Measurements from ENCODE around the gene CCNG2. TPM values are rescaled to one million over a fixed set of nuclear protein-coding genes. Genes with fewer than 3 reads are reported as not detected.

Gene CCNG2
- total RNA-seq, 1 experiment from 2014 or later = 8.1 TPM

- no peak for DNase-seq (ENCODE audit: low read depth)
Measured at GRCh38 chr4:77146186-77147078, 10.6 kb upstream of the CCNG2 start.

GRCh38 chr4:77147079-77147782 lies 9.8 kb upstream of the CCNG2 start:
- DNase-seq (ENCODE audit: low read depth) = no peak

- DNase-seq (ENCODE audit: low read depth) = no peak
Measured at GRCh38 chr4:77148078-77148477, 8.9 kb upstream of the CCNG2 start.

GRCh38 chr4:77149789-77150188 lies 7.2 kb upstream of the CCNG2 start:
- DNase-seq (ENCODE audit: low read depth) = no peak

GRCh38 chr4:77151241-77151640 lies 5.8 kb upstream of the CCNG2 start:
- DNase-seq (ENCODE audit: low read depth) = peak; percentile 36

GRCh38 chr4:77152421-77152820 lies 4.6 kb upstream of the CCNG2 start:
- no peak for DNase-seq (ENCODE audit: low read depth)

GRCh38 chr4:77153006-77153405 lies 4.0 kb upstream of the CCNG2 start:
- DNase-seq (ENCODE audit: low read depth) = no peak

- no peak for DNase-seq (ENCODE audit: low read depth)
Measured at GRCh38 chr4:77154065-77154464, 2.9 kb upstream of the CCNG2 start.

- DNase-seq (ENCODE audit: low read depth) = no peak
Measured at GRCh38 chr4:77154761-77155499, 2.1 kb upstream of the CCNG2 start.

GRCh38 chr4:77155631-77156452 lies 1.2 kb upstream of the CCNG2 start:
- DNase-seq (ENCODE audit: low read depth) = no peak

GRCh38 chr4:77156533-77156911 lies 485 bp upstream of the CCNG2 start:
- DNase-seq (ENCODE audit: low read depth) = peak; percentile 98

GRCh38 chr4:77157859-77158486 lies 966 bp downstream of the CCNG2 start:
- peak; percentile 84 for DNase-seq (ENCODE audit: low read depth)

- DNase-seq (ENCODE audit: low read depth) = no peak
Measured at GRCh38 chr4:77158487-77158861, 1.5 kb downstream of the CCNG2 start.

- no peak for DNase-seq (ENCODE audit: low read depth)
Measured at GRCh38 chr4:77159806-77160205, 2.8 kb downstream of the CCNG2 start.

- DNase-seq (ENCODE audit: low read depth) = no peak
Measured at GRCh38 chr4:77163641-77164040, 6.6 kb downstream of the CCNG2 start.

- no peak for DNase-seq (ENCODE audit: low read depth)
Measured at GRCh38 chr4:77167173-77167572, 10.2 kb downstream of the CCNG2 start.

GRCh38 chr4:77167866-77168265 lies 10.9 kb downstream of the CCNG2 start:
- DNase-seq (ENCODE audit: low read depth) = no peak

- DNase-seq (ENCODE audit: low read depth) = no peak
Measured at GRCh38 chr4:77169481-77169880, 12.5 kb downstream of the CCNG2 start.

- no peak for DNase-seq (ENCODE audit: low read depth)
Measured at GRCh38 chr4:77170926-77171325, 13.9 kb downstream of the CCNG2 start.

- DNase-seq (ENCODE audit: low read depth) = peak; percentile 75
Measured at GRCh38 chr4:77172336-77172735, 15.3 kb downstream of the CCNG2 start.

GRCh38 chr4:77174426-77174825 lies 17.4 kb downstream of the CCNG2 start:
- DNase-seq (ENCODE audit: low read depth) = no peak

Measured in HT1080 (cell line).